Gastroesophageal sphincter (tissue), 3 donors: ENCODE measurements around the gene CDH4.

Source experiments
- CTCF ChIP-seq, 4 experiments: fragments of 200-600 bp in 2 of 4; fragments of 450-650 bp in 2 of 4; sonication (generic) in 1 of 4; IDR thresholded peaks; one replicate each; pipeline ENCODE4 v1.5.1; 2017 to 2019; ENCODE audit warnings: antibody characterized with exemption in 4 of 4, mild to moderate bottlenecking in 2 of 4, moderate library complexity in 2 of 4
- EP300 ChIP-seq: sonication (generic); formaldehyde crosslinking; IDR thresholded peaks from one replicate; pipeline ENCODE4 v1.6.1; 2017; ENCODE audit warnings: antibody characterized with exemption, mild to moderate bottlenecking
- POLR2A ChIP-seq, 2 donors: fragments of 450-650 bp; IDR thresholded peaks; one replicate each; pipeline ENCODE4 v1.6.1; 2017; ENCODE audit warnings: antibody characterized with exemption in 2 of 2, mild to moderate bottlenecking in 2 of 2, moderate library complexity in 1 of 2
- POLR2AphosphoS5 ChIP-seq: sonication (generic); formaldehyde crosslinking; IDR thresholded peaks from one replicate; pipeline ENCODE4 v1.6.1; 2017; ENCODE audit warnings: antibody characterized with exemption

DNA sequence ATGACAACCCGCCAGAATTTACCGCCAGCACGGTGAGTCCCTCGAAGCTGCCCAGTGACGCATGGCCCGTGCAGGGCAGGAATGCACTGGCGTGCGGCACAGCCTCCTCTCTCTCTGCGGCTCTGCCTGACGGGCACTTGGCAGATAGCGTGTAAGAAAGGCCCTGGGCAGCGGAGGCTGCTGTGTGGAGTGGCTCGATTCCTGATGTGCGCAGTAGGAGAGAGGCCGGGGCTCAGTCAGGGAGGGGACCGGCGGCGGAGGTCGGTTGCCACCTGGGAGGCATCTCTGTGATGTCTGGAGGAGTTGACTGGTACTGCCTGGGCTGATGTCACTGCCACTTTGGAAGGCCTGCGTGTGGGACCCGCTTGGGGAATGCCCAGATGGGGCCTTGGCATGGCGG is 643.0 kb downstream of the CDH4 start:
- TF ChIP-seq POLR2AphosphoS5 (no peak), CTCF (IDR thresholded peaks at IDR 0.05) (no peak), EP300 (no peak), POLR2A (IDR thresholded peaks at IDR 0.05) (no peak)
